NCI-H2196 treated with DMSO at 0.1 percent for 48 hours (cell line): ENCODE data around the gene ADGRG6.
"Not testable (repeated sequence)": the region's sequence is repeated elsewhere in the genome, so short reads cannot be mapped to it uniquely, and the experiment has no call there.

Experiments used
- DNase-seq: peaks from one replicate; lab custom pipeline; 2025; ENCODE audit not compliant: unreplicated experiment; lab: John Stamatoyannopoulos, UW

Gene ADGRG6

GRCh38 chr6:142440600-142441293, 138.9 kb downstream of the ADGRG6 start:
- no peak for DNase-seq

GRCh38 chr6:142441716-142442115, 139.9 kb downstream of the ADGRG6 start:
- no peak for DNase-seq

- DNase-seq, result no peak
Measured at GRCh38 chr6:142443102-142443501, 141.3 kb downstream of the ADGRG6 start.

- DNase-seq, result no peak
Measured at GRCh38 chr6:142443532-142443931, 141.7 kb downstream of the ADGRG6 start.

- DNase-seq, result no peak
Measured at GRCh38 chr6:142444376-142444775, 142.6 kb downstream of the ADGRG6 start.

GRCh38 chr6:142444881-142445301, 143.1 kb downstream of the ADGRG6 start:
- DNase-seq, result no peak

- DNase-seq, result no peak
Measured at GRCh38 chr6:142446168-142446567, 144.4 kb downstream of the ADGRG6 start.

GRCh38 chr6:142446576-142446975, 144.8 kb downstream of the ADGRG6 start:
- DNase-seq, result no peak

GRCh38 chr6:142448091-142448729, 146.4 kb downstream of the ADGRG6 start:
- no peak for DNase-seq

GRCh38 chr6:142450856-142451255, 149.0 kb downstream of the ADGRG6 start:
- not testable (repeated sequence) for DNase-seq

- no peak for DNase-seq
Measured at GRCh38 chr6:142452993-142453392, 151.2 kb downstream of the ADGRG6 start.

GRCh38 chr6:142454196-142454595, 152.4 kb downstream of the ADGRG6 start:
- DNase-seq, result not testable (repeated sequence)

GRCh38 chr6:142454848-142455247, 153.0 kb downstream of the ADGRG6 start:
- DNase-seq, result not testable (repeated sequence)

- DNase-seq, result no peak
Measured at GRCh38 chr6:142455957-142456589, 154.3 kb downstream of the ADGRG6 start.

GRCh38 chr6:142457638-142458406, 156.0 kb downstream of the ADGRG6 start:
- no peak for DNase-seq

GRCh38 chr6:142458836-142459235, 157.0 kb downstream of the ADGRG6 start:
- no peak for DNase-seq

GRCh38 chr6:142459271-142459670, 157.5 kb downstream of the ADGRG6 start:
- DNase-seq, result no peak

- no peak for DNase-seq
Measured at GRCh38 chr6:142462260-142462659, 160.5 kb downstream of the ADGRG6 start.

GRCh38 chr6:142463988-142464387, 162.2 kb downstream of the ADGRG6 start:
- DNase-seq, result no peak

GRCh38 chr6:142469220-142469619, 167.4 kb downstream of the ADGRG6 start:
- DNase-seq, result no peak

- DNase-seq, result no peak
Measured at GRCh38 chr6:142470421-142470820, 168.6 kb downstream of the ADGRG6 start.
